Right lobe of liver (tissue), 6 donors: ENCODE results near the gene ZNF598. TPM values are rescaled to one million over a fixed set of nuclear protein-coding genes. Genes with fewer than 3 reads are reported as not detected.

Experiments
- ATAC-seq, 4 donors: fragments of 200-7000 bp; cut with Tn5 transposase; one replicate each; pipeline ENCODE4 v1.9.1; 2020; ENCODE audit warnings: mild to moderate bottlenecking in 4 of 4, moderate library complexity in 4 of 4
- DNase-seq, 3 donors: peaks; one replicate each; pipeline ENCODE4 v3.0.0-alpha.2; 2020
- H3K27ac ChIP-seq, 3 donors: fragments of 200-600 bp; one replicate each; pipeline ENCODE4 v1.8.0; 2022
- H3K27me3 ChIP-seq, 2 donors: fragments of 200-600 bp; one replicate each; pipeline ENCODE4 v1.8.0; 2022
- H3K36me3 ChIP-seq, 4 donors: fragments of 200-600 bp; sonication (generic) in 1 of 4; one replicate each; pipeline versions ENCODE4 v1.5.1 to v1.8.0; 2017 to 2022; ENCODE audit warnings: control low read depth in 1 of 4
- H3K4me1 ChIP-seq, 4 donors: fragments of 200-600 bp; sonication (generic) in 1 of 4; one replicate each; pipeline versions ENCODE4 v1.5.1 to v1.8.0; 2017 to 2022; ENCODE audit warnings: control low read depth in 1 of 4
- H3K4me3 ChIP-seq, 3 donors: fragments of 200-600 bp; one replicate each; pipeline ENCODE4 v1.8.0; 2022
- H3K9me3 ChIP-seq, 4 donors: fragments of 200-600 bp; sonication (generic) in 1 of 4; one replicate each; pipeline versions ENCODE4 v1.5.1 to v1.8.0; 2017 to 2022; ENCODE audit warnings: control low read depth in 1 of 4
- POLR2A ChIP-seq: fragments of 450-650 bp; IDR thresholded peaks from one replicate; pipeline ENCODE4 v1.6.1; 2017; ENCODE audit warnings: antibody characterized with exemption, mild to moderate bottlenecking
- WGBS: methylation state at CpG from one replicate; pipeline ENCODE4 v1.1.6; 2018; ENCODE audit warnings: low coverage, low lambda C conversion rate; ENCODE audit not compliant: insufficient coverage; ENCODE audit errors: missing lambda C conversion rate; 5-methylcytosine and 5-hydroxymethylcytosine counted together
- intact Hi-C, 2 donors: fragments of 100-400 bp; cut with DNase I; formaldehyde crosslinking; loops; one replicate each; pipeline versions ENCODE4 v1.11.2 to v1.14.1; 2022
- total RNA-seq, 6 experiments: library from RNA; depleted of rRNA in 2 of 6; stranded (reverse); fragments of >200 nt in 2 of 6; fragmentation: NEBNext Ultra II Directional in 3 of 6; extraction: Animal tissue kit (Norgen Biotek cat#: 25700) in 3 of 6; gene quantifications; one replicate each; pipeline versions ENCODE4 v1.1.0 to v1.2.4, GENCODE V29; 2016 to 2023
- TF ChIP-seq, protein P1 (sequence below), 4 donors: fragments of 200-600 bp in 3 of 4; fragments of 450-650 bp in 1 of 4; IDR thresholded peaks; one replicate each; pipeline versions ENCODE4 v1.5.1 to v1.8.0; 2016 to 2022; ENCODE audit warnings: antibody characterized with exemption in 4 of 4, mild to moderate bottlenecking in 2 of 4
- donor health status: DM: no; HTN: yes; CAD: no.
- donor health status: DM: no; HTN: no; CAD: no.
- donor health status: DM: no; HTN: no; CAD: no.
- donor health status: DM: no; HTN: yes; CAD: no.
- donor health status: DM: no; HTN: yes; CAD: no.

ZNF598 gene
- total RNA-seq, 6 experiments from 2014 or later, result 21.6 to 46.4 (median 25.0) TPM

- H3K36me3 ChIP-seq, result peaks cover 0 to 50% (median 5%) of the 10 kb centered on the region in 4 donors
Observed at GRCh38 chr16:2056681-2057407, 47.2 kb upstream of the ZNF598 start.

GRCh38 chr16:2056077-2056476 lies 46.5 kb upstream of the ZNF598 start:
- no peak overlapping the region for H3K27ac ChIP-seq
- H3K4me1 ChIP-seq, result no peaks in the 10 kb centered on the region
- no peaks in the 10 kb centered on the region for H3K27me3 ChIP-seq
- peaks cover 0 to 57% (median 5%) of the 10 kb centered on the region in 4 donors for H3K36me3 ChIP-seq
- WGBS, result 20% methylated on average over 1 of the region's 15 CpGs
- TF ChIP-seq, protein P1, sequence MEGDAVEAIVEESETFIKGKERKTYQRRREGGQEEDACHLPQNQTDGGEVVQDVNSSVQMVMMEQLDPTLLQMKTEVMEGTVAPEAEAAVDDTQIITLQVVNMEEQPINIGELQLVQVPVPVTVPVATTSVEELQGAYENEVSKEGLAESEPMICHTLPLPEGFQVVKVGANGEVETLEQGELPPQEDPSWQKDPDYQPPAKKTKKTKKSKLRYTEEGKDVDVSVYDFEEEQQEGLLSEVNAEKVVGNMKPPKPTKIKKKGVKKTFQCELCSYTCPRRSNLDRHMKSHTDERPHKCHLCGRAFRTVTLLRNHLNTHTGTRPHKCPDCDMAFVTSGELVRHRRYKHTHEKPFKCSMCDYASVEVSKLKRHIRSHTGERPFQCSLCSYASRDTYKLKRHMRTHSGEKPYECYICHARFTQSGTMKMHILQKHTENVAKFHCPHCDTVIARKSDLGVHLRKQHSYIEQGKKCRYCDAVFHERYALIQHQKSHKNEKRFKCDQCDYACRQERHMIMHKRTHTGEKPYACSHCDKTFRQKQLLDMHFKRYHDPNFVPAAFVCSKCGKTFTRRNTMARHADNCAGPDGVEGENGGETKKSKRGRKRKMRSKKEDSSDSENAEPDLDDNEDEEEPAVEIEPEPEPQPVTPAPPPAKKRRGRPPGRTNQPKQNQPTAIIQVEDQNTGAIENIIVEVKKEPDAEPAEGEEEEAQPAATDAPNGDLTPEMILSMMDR (IDR thresholded peaks at IDR 0.05), result peak; percentile 41 to 74 (median 44)
- TF ChIP-seq POLR2A, result no peak
- ATAC-seq (peak; percentile 84 to 94 (median 88)), DNase-seq (peak; percentile 65 to 77 (median 76))
- H3K9me3 ChIP-seq, result no peaks in the 10 kb centered on the region
- H3K4me3 ChIP-seq, result no peak overlapping the region
- intact Hi-C loops, result no loop called here

More at GRCh38 chr16:2056681-2057407, 47.2 kb upstream of the ZNF598 start:
- H3K27ac ChIP-seq, result no peak overlapping the region
- 19% methylated on average over 3 of the region's 19 CpGs for WGBS
- DNase-seq, result peak in 1 of 3 donors; percentile 68
- H3K4me1 ChIP-seq, result no peaks in the 10 kb centered on the region
- TF ChIP-seq, protein P1 (IDR thresholded peaks at IDR 0.05), result peak in 3 of 4 donors; percentile 29 to 44 (median 44)
- no peak for TF ChIP-seq POLR2A
- H3K27me3 ChIP-seq, result no peaks in the 10 kb centered on the region
- no peaks in the 10 kb centered on the region for H3K9me3 ChIP-seq
- intact Hi-C loops, result no loop called here
- H3K4me3 ChIP-seq, result no peak overlapping the region
- peak; percentile 37 to 67 (median 47) for ATAC-seq

DNA sequence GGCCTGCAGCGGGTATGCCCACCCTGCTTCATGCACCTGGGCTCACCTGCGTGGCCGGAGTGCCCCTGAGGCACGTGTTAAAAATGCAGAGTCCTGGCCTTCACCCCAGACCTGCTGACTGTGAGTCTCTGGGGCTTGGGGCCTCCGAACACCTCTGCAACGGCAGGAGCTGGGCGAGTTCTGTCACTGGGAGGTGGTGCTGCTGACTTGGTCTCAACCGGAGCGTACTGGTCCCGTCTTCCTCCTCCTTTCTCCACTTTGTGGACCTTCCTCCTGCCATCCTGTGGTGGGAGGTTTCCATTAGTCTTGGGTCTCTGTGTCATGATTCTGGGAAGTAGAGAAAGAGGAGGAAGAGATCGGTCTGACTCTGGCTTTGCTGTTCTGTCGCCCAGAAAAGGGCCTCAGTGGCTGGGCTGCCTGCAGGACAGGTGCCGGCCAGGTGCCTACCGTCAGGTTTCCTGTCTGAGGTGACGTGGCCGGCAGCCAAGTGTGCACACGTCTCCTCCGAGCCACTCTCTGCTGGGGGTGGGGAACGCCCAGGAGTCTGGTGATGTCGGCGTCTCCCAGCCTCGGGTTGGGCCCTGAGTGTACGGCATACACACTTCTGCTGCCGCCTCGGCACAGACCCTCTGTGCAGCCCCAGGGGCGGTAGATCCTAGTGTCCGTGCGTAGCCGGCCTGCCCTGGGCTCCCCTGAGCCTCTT lies 45.1 kb upstream of the ZNF598 start:
- ATAC-seq, result peak in 1 of 4 donors; percentile 27
- H3K4me1 ChIP-seq, result no peaks in the 10 kb centered on the region
- 50% methylated on average over 3 of the region's 29 CpGs for WGBS
- no peak overlapping the region for H3K4me3 ChIP-seq
- DNase-seq, result no peak
- H3K27ac ChIP-seq, result no peak overlapping the region
- intact Hi-C loops, result no loop called here
- peaks cover 0 to 56% (median 5%) of the 10 kb centered on the region in 4 donors for H3K36me3 ChIP-seq
- no peaks in the 10 kb centered on the region for H3K9me3 ChIP-seq
- H3K27me3 ChIP-seq, result no peaks in the 10 kb centered on the region
- TF ChIP-seq, protein P1 (IDR thresholded peaks at IDR 0.05), result no peak
- no peak for TF ChIP-seq POLR2A

- TF ChIP-seq, protein P1 (IDR thresholded peaks at IDR 0.05), result no peak
- no peak for TF ChIP-seq POLR2A
- no CpG with 5 or more reads among the region's 17 CpGs for WGBS
- no peak overlapping the region for H3K27ac ChIP-seq
- no peaks in the 10 kb centered on the region for H3K9me3 ChIP-seq
- no peak for ATAC-seq
- H3K4me1 ChIP-seq, result peaks cover 0 to 4% (median 2%) of the 10 kb centered on the region in 4 donors
- H3K4me3 ChIP-seq, result no peak overlapping the region
- H3K27me3 ChIP-seq, result no peaks in the 10 kb centered on the region
- DNase-seq, result no peak
- intact Hi-C loops, result no loop called here
- H3K36me3 ChIP-seq, result peaks cover 0 to 56% (median 5%) of the 10 kb centered on the region in 4 donors
Observed at GRCh38 chr16:2053897-2054296, 44.3 kb upstream of the ZNF598 start.
